H1 (cell line): ENCODE data around the gene RFFL. TPM values are rescaled to one million over a fixed set of nuclear protein-coding genes. Genes with fewer than 3 reads are reported as not detected.

Experiments
- BRCA1 ChIP-seq: IDR thresholded peaks from 2 replicates; pipeline ENCODE4 v1.6.1; 2012; ENCODE audit warnings: low read depth, low read length, improper control_type of control experiment
- EP300 ChIP-seq, 2 experiments: IDR thresholded peaks; 1 replicate in 1 of 2; 2 replicates in 1 of 2; pipeline ENCODE4 v1.6.1; 2011 to 2012; ENCODE audit warnings: low read depth in 2 of 2, low read length in 2 of 2, mild to moderate bottlenecking in 2 of 2, borderline replicate concordance in 1 of 2, inconsistent platforms in 1 of 2, moderate library complexity in 1 of 2
- HDAC6 ChIP-seq: IDR thresholded peaks from one replicate; pipeline ENCODE4 v1.7.1; 2012; ENCODE audit warnings: low read depth, mild to moderate bottlenecking, inconsistent platforms, low read length, moderate library complexity
- KDM1A ChIP-seq: fragments of 200-600, 300-600 bp; sonication (generic); IDR thresholded peaks from 2 replicates; pipeline ENCODE4 v1.7.1; 2016; ENCODE audit warnings: mild to moderate bottlenecking, low read length, borderline replicate concordance
- SIX5 ChIP-seq: IDR thresholded peaks from 2 replicates; pipeline ENCODE4 v1.6.1; 2011; ENCODE audit warnings: mild to moderate bottlenecking, low read depth, low read length
- TAF1 ChIP-seq: IDR thresholded peaks from 2 replicates; pipeline ENCODE4 v1.6.1; 2011; ENCODE audit warnings: mild to moderate bottlenecking, low read depth, low read length
- YY1 ChIP-seq: IDR thresholded peaks from 2 replicates; pipeline ENCODE4 v1.6.1; 2011; ENCODE audit warnings: low read depth, mild to moderate bottlenecking, low read length
- polyA plus RNA-seq, 7 experiments: library from polyadenylated mRNA; depleted of rRNA in 3 of 7; stranded (reverse) in 5 of 7; unstranded in 2 of 7; fragments of >200 nt in 5 of 7; fragments of 200-250 nt in 2 of 7; gene quantifications; 1 replicate in 5 of 7; 2 replicates in 1 of 7; 4 replicates in 1 of 7; pipeline versions ENCODE4 v1.2.1 to v1.2.3, GENCODE V29; 2011 to 2013; ENCODE audit warnings: missing spikeins in 2 of 7, mixed read lengths in 2 of 7
- total RNA-seq: library from RNA; stranded (reverse); fragmentation: NEBNext Ultra II Directional; extraction: Animal tissue kit (Norgen Biotek cat#: 25700); gene quantifications from 2 replicates; pipeline ENCODE4 v1.2.1, GENCODE V29; 2021

RFFL gene
- total and polyA plus RNA-seq, 2 of the 8 experiments (the other 6 are each of a cell fraction or from before 2014, with no cell fraction given) = 14.0 to 24.5 TPM

GRCh38 chr17:34987232-34987631 lies 76.3 kb downstream of the RFFL start (continued):
- TF ChIP-seq HDAC6 = no peak
- TF ChIP-seq YY1 = no peak
- TF ChIP-seq EP300 (IDR thresholded peaks at IDR 0.05; ENCODE audit: borderline replicate concordance in 1 of 2, low read depth in 2 of 2, low read length in 2 of 2) = no peak
- TF ChIP-seq TAF1 = no peak
- TF ChIP-seq SIX5 = no peak
- TF ChIP-seq KDM1A = no peak
- TF ChIP-seq BRCA1 = no peak
